ENCODE measurements around the gene RAB7B.
"Not testable (repeated sequence)": the region's sequence is repeated elsewhere in the genome, so short reads cannot be mapped to it uniquely, and the experiment has no call there.

Gene RAB7B

GRCh38 chr1:206002871-206003801 lies at the start of gene RAB7B:
RAB7B (minus strand) TSS chr1:206003395; CDS start chr1:205994135, 9,260 bp downstream.
- peak within 1 kb of the TSS; percentile 93 for H3K4me3 ChIP-seq (ENCODE audit: low read length)
- peak; percentile 90 for DNase-seq (ENCODE audit: low read depth)
- TF ChIP-seq, protein P1, sequence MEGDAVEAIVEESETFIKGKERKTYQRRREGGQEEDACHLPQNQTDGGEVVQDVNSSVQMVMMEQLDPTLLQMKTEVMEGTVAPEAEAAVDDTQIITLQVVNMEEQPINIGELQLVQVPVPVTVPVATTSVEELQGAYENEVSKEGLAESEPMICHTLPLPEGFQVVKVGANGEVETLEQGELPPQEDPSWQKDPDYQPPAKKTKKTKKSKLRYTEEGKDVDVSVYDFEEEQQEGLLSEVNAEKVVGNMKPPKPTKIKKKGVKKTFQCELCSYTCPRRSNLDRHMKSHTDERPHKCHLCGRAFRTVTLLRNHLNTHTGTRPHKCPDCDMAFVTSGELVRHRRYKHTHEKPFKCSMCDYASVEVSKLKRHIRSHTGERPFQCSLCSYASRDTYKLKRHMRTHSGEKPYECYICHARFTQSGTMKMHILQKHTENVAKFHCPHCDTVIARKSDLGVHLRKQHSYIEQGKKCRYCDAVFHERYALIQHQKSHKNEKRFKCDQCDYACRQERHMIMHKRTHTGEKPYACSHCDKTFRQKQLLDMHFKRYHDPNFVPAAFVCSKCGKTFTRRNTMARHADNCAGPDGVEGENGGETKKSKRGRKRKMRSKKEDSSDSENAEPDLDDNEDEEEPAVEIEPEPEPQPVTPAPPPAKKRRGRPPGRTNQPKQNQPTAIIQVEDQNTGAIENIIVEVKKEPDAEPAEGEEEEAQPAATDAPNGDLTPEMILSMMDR (IDR thresholded peaks at IDR 0.05; ENCODE audit: insufficient read depth, low read depth, low read length, missing control alignments): no peak

DNA sequence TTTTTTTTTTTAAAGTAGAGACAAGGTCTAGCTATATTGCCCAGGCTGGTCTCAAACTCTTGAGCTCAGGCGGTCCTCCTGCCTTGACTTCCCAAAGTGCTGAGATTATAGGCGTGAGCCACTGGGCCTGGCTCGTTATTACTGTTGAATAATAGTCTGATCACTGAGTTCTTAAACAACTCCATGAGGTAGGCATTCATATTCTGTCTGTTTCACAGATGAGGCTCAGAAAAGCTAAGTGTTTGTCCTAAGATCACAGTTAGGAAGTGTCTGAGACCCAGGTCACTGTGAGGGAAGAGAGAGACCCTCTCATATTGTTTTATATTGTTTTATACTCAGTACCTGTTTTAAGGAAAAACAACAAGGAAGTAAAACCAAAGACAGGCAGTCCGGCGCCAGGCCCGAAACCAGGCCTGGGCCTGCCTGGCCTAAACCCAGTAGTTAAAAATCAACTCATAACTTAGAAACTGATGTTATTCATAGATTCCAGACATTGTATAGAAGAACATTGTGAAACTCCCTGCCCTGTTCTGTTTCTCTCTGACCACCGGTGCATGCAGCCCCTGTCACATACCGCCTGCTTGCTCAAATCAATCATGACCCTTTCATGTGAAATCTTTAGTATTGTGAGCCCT lies 49.2 kb upstream of the RAB7B start:
- DNase-seq (ENCODE audit: low read depth); H3K4me3 ChIP-seq (ENCODE audit: low read length): not testable (repeated sequence)

DNA sequence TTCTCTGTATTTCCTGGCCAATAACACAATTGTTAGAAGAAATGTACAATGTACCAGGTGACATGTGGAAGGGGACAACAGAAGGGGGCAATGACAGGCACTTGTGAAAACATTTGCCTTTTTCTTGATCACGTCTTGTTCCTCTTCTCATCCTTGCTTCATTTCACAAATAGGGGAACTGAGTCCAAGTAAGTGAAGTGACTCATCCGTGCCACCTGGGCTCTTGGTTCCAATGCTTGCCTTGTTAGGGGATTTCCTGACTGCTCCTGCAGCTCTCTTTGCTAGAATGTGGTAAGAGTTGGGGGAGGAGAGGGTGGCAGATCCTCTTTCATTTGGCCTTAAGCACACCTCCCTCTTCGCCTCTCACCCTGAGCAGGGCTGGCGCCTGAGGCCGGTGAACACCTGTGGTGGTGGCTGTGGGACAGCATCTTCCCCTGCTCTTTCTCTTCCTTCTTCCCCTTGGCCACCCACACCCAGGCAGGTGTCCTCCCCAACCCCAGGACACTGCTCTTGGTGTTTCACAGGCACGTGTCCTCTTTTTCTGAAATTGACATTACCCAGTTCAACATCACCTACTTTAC lies 47.5 kb upstream of the RAB7B start:
- DNase-seq (ENCODE audit: low read depth): peak; percentile 72
- TF ChIP-seq, protein P1 (IDR thresholded peaks at IDR 0.05; ENCODE audit: insufficient read depth, low read depth, low read length, missing control alignments): no peak
- H3K4me3 ChIP-seq (ENCODE audit: low read length): no peak overlapping the region

- H3K4me3 ChIP-seq (ENCODE audit: low read length): no peak overlapping the region
- no peak for DNase-seq (ENCODE audit: low read depth)
- TF ChIP-seq, protein P1 (IDR thresholded peaks at IDR 0.05; ENCODE audit: insufficient read depth, low read depth, low read length, missing control alignments): no peak
These were observed 46.9 kb upstream of the RAB7B start for GRCh38 chr1:206049919-206050600.

GRCh38 chr1:206049293-206049692 lies 46.1 kb upstream of the RAB7B start:
- TF ChIP-seq, protein P1 (IDR thresholded peaks at IDR 0.05; ENCODE audit: insufficient read depth, low read depth, low read length, missing control alignments): no peak
- no peak overlapping the region for H3K4me3 ChIP-seq (ENCODE audit: low read length)
- no peak for DNase-seq (ENCODE audit: low read depth)

DNA sequence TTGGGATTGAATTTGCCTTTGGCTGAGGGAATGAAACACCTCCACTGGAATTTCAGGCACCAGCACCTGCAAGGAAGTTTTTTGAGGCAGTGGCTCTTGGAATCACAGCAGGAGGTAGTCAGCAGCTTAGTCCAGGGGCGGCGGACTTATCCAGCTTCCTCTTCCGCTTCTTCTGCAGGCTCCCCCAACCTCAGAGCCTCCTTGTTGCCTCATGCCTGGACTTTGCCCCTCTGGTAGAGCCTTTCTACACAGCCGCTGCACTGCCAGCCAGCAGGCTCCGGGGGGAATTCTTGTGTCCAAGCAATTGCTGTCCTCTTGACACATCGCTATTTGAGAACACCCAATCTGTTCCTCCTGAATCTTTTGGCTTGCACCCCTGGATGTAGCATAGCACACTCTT lies 45.4 kb upstream of the RAB7B start:
- no peak overlapping the region for H3K4me3 ChIP-seq (ENCODE audit: low read length)
- DNase-seq (ENCODE audit: low read depth): no peak
- TF ChIP-seq, protein P1 (IDR thresholded peaks at IDR 0.05; ENCODE audit: insufficient read depth, low read depth, low read length, missing control alignments): no peak

DNA sequence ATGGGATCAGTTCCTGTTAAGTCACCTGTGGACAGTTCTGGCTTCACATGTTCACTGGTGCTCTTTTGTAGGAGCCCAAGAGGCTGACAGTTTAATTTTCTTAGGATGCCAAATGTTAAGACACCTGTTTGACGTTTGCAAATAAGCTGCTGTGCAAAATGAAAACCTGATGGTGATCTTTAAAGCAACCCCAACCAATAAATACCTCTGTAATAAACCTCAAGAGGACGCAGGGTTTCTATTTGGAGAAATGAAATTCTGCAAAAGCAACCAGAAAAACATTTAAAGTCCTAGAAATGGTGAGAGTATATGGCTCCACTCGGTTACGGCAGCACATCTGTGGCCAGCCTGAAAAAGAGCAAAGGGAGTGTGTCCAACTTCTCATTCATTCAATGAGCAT lies 44.1 kb upstream of the RAB7B start:
- H3K4me3 ChIP-seq (ENCODE audit: low read length): no peak overlapping the region
- TF ChIP-seq, protein P1 (IDR thresholded peaks at IDR 0.05; ENCODE audit: insufficient read depth, low read depth, low read length, missing control alignments): no peak

More for the DNA sequence above, 44.1 kb upstream of the RAB7B start:
- DNase-seq (ENCODE audit: low read depth): no peak
